Stimulated activated CD4-positive, alpha-beta T cell treated with anti-CD3 and anti-CD28 coated beads, Interleukin-15, amount 100 ng/mL, for 48 hours (primary cell): Measurements from ENCODE around the gene SYT13.

ENCODE experiments used
- DNase-seq, 2 donors: peaks; one replicate each; pipeline ENCODE4 v3.0.0-alpha.2; 2020; ENCODE audit warnings: low read depth in 2 of 2

SYT13 gene

DNA sequence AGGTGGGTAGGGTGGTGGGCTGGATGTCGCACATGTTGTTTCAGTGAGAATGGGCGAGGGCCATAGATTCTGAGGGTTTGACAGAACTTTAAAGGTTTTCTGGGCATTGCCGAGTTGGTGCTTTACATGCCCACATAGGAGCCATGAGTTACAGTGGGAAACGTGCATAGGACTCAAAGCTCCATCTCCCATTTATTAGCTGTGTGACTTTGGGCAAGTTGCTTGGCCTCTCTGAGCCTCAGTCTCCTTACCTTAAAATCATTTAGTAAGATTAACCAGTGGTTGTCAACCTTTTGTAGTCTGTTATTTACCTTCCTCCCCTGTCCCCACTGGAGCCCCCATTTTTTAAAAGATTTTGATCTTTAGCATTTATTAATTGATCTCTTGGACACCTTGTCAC is 67.4 kb downstream of the SYT13 start:
- no peak for DNase-seq

DNA sequence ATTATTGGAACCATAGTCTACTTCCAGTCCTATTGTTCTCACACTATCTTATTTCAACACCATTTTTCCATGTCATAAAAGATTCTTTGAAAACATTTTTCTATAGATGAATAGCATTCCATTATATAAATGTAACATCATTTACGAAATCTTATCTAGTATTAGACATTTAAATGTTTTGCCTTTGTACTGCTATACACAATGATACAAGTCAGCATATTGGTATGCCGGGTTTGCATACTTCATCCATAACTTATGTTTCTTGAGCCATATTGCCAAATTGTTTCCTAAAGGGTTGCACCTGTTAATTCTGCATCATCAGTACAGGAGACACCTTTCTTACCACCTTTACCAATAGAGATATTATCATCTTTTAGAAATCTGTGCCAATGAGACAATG is 68.2 kb downstream of the SYT13 start:
- DNase-seq: no peak

DNA sequence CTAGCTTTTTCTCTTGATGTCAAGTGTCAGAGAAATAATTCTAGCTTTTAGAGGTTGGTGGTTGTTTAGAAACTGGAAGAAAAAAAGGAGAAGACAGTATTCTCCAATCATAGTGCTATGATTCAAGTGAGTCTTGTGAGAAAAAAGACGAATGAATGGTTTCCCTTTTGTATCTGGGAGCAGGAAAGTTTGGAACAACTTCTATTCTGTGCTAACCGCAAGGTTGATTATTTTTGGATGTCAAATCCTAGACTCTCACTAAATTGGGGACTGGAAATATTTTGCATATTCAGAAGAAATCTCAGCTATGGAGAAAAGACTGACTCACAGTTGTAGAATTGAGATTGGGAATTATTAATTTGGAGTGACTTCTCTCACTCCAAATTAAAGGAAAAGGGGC is 69.2 kb downstream of the SYT13 start:
- no peak for DNase-seq

DNA sequence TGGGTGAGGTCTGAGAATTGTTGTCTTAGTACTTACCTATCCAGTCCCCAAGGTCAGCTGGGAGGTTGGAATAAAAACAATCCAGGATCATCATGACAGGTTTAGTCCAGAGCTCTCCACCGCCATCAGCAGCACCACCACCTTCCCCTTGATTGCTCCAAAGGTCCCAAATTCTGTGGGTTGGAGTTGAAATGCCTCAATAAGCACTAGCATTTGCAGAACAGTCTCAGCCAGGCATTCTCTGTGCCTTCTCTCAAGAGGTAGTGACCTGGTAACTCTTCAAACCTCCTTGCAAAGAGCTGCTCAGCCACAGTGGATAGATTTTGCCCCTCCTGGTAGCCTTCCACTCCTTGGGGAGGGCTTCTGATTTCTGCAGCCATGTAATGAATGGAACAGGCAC is 70.1 kb downstream of the SYT13 start:
- no peak for DNase-seq

DNA sequence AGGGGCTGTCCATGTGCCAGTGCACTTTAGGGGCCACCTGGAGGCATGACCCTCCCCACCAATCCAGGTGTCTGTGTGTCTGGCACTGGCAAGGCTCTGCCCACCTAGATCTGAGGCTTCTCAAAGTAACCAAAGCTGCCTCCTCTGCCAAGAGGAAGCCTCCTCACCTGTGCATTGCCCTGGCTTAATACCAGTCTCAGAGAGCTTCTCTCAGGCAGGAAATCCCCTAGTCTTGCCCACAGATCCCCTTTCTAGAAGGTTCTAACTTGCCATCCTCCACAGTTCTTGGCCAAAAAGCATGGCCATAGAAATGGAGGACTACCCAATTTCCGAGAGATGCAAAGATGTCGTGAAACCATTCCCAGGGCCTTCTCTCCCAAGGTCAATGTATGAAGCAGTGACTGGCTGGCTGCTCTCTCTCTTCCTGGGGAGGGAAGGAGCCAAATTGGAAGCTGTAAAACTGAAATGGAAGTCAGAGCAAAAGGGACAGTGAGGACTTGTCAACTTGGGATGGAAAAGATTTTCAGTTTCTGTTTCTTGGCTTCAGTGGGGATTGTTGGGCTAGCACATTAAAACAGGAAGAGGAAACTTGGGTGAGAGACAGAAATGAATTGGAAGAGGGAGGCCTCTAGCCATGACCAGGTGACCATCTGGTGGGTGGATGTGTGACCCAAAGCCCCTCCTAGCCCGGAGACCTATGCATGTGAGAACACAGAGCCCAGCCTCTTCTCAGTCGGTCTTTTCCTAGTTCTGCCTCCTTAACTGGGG is 70.9 kb downstream of the SYT13 start:
- no peak for DNase-seq

DNA sequence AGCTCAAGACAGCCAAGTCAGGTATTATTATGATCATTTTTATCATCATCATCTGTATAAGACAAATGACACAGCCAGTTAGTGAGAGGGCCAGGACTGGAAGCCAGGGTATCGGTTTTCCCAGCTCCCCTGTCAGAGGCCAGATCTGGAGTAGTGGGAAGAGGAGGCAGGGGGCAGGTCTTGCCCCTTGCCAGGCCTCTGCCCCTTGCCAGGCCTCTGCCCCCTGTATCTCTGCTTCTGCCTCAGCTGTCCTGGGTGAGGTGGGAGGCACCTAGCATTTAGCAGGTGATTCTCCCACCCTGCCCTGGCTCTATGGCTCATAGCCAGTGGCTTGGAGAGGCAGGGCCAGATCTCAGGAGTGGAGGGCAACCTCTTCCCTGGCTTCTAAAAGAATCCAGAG is 72.4 kb downstream of the SYT13 start:
- no peak for DNase-seq

DNA sequence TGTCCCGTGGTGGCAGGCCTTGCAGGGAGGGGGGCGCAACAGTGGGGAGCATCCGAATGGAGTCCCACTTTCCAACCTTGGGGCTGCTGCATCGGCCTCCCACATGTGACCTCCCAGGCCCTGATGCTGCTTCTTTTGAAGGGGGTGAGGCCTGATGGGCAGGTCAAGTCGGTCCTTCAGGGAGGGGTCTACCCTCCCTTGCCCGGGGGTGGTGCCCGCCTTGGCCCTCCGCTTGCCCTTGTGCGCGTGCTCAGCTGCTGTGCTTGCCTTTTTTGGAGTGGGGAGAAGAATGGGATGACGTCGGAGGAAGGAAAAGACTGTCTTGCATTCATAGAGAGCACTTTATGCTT is 72.8 kb downstream of the SYT13 start:
- no peak for DNase-seq

DNA sequence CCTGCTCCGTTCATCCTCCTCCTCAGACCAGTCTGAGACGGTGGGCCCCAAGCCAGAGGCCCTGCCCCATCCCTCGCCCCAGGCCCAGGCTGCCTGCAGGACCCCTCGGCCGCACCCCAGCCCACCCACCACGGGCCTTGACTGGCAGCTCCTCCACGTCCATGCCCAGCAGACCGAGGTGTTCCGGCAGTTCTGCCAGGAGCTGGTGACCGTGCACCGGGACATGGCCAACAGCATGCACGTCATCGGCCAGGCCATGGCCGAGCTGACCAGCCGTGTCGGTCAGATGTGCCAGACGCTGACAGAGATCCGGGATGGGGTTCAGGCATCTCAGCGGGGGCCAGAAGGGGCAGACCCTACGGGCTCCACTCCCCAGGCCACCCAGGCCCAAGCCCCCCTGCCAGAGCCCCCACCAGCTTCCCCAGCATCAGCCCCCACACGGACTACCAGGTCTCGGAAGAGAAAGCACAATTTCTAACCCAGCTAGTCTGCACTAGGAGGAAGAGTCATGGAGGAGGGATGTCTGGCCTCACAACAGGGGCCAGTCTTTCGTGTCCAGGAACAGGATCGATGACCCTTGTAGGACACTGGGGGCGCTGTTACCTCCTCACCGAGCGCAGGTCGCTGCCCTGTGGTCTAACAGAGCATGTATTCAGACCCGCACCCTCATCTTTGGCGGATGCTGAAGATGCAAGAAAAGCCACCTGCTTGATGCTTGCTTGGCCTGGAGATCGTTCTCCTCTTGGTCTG is 73.4 kb downstream of the SYT13 start:
- no peak for DNase-seq

DNA sequence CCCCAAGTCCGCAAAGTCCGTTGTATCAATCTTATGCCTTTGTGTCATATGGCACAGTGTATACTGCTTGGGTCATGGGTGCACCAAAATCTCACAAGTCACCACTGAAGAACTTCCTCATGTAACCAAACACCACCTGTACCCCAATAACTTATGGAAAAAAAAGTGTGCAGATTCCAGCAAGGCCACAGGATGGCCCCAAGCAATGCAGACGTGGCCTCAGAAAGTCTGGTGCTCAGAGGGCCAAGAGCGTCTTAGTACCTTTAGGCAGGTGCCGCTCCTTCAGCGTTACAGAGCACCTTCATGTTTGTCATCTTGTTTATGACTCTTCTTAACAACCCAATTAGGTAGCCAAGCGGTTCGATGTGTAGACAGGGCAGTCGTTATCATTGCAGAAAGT is 74.4 kb downstream of the SYT13 start:
- no peak for DNase-seq

DNA sequence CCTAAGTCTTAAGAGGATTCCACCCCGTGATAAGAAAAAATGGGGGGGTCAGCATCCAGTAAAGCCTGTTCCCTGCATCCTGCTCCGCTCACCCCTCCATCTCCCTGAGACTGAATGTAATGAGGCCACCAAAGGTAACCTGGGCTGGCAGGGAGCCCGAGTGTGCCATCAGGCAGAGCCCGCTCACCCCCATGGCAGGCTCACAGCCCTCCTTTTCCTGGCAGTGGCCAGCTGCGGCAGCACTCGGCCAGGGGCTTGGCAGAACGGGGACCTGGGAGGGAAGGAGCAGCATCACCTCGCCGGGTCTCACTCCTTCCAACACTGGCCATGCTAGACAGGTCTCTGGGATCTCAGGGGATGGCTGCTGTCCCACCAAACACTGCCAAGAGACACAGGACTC is 75.3 kb downstream of the SYT13 start:
- no peak for DNase-seq

DNA sequence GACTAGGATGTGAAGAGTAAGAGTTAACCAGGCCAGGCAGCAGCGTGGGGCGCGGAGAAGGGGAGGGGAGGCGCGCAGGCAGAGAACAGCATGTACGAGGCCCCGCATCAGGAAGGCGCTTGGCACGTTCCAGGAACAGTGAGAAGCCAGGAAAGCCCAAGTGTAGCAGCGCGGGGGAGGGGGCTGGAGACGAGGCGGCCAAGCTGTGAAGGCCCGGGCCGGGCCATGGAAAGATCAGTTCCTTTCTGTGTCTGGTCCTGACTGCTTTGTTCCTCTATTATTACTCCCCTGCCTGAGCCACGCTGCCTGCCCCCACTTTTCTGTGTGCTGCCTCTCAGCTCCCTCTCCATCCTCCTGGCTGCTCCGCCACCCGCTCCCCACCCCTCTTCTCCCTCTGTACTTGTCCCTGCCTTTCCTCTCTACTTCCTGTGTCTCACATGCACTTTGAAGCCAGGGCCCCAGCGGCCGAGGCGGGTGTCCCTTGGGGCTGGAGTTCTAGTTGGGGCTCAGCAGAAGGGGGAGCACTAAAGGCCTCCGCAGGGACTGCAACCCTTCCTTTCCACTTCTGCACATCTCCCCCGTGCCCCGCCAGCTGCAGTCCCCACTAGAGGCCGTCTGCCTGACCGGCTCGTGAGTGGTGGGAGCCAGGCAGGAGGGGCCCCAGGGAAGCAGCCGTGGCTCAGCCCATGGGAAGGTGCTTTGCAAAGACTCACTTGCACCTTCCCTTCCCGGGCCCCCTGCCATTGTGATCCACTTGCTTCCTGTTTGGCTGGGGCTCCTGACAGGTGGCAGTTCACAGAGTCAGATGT is 76.0 kb downstream of the SYT13 start:
- no peak for DNase-seq

DNA sequence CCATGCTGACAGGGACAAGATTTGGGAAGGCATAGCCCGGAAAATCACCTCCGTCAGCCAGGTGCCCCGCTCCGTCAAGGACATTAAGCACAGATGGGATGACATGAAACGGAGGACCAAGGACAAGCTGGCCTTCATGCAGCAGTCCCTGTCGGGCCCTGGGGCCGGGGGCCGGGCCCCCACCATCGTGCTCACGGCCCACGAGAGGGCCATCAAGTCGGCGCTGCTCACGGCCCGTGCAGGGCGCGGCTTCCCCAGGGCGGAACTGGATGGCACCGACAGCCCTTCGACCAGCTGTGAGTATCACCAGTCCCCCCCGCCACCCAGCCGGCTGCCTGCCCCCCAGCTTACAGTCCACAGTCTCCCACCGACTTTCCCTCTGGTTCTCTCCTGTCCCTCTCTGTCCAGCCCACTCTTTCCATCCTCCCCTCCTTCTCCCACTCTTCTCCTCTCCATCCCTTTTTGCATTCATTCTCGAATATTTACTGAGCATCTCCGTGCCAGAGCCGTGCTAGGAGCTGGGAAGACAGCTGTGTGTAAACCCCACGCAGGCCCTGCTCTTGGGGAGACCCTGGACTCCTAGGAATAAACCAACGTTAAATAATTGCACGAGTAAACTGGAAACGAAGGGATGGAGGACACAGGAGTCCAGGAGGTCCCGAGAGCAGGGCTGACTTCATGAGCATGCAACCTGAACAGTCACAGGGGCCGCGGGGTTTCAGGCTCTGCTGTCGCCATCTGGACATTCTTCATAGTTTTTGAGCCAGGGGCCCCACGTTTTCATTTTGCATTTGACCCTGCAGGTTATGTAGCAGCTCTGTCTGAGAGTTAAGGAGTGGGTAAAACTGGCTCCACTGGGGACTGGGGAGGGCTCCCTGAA is 76.9 kb downstream of the SYT13 start:
- no peak for DNase-seq

DNA sequence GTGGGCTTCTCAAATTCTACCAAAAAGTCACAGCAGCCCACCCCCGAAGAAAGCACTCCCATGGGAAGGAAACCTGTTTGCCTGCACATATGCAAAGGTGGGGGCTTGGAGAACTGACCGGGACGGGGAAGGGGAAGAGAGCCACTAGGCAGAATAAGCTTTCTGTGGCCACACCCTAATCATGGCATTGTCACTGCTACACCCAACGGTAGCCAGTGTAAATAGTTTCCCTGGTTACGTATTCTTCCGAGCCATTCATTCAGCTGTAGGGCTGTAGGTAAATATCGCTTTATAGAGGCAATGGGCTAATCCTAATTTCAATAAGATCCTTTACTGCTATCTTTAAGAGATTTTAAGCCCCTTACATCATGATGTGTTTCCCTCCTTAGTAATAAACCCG is 78.0 kb downstream of the SYT13 start:
- DNase-seq: no peak

DNA sequence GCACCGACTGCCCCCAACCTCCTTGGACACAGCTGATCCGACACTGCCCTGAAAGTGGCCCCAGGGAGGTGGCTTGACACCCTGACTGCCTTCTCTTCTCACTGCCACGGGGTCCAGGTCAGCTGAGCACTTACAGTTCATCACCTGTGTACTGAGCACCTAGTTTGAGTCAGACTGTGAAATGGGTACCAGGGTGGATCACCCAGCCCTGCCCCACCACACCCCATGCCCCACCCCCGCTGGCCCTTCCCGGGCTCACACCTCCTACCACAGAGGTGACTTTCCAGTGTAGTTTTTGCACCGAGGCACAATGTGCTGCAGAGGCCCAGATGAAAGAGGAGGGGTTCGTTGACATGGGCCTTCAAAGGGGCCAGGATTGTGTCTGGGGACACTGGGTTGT is 80.2 kb downstream of the SYT13 start:
- DNase-seq: no peak

DNA sequence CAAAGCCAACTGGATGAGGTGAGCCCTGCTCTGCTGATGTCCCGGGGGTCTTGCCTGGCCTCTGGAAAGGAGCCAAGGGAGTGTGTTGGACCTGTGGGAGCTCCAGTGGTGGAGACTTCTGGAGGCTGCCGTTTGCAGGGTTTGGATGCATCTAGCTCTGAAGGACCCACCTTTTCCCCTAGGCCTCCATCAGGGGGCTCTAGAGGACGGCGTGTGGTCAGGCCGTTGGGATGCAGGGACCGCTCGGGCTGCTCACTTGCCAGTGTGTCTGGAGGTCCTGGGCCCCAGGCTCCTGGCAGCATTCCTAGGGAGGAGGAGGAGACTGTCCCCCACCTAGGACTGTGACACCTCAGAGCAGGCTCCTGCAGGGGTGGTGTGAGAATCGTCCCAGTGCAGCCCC is 81.4 kb downstream of the SYT13 start:
- no peak for DNase-seq

DNA sequence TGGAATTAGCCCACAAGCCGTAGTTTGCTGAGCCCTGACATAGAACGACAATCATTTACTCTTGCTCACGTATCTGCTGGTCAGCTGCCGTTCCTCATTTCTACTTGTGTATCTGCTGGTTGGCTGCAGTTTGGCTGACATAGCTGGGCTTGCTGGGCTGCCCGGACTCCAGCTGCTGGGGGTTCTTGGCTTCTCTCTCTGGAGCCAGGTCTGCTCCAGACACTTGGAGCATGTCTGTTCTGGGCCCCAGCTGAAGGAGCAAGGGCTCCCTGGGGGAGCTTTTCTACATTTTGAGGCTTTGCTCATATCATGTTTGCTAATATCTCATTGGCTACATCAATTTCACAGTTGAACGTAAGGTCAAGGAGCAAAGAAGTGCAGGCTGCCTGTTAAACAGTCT is 92.4 kb downstream of the SYT13 start:
- DNase-seq: no peak
